HUES6 (cell line): ENCODE results near the gene PMIS2.
A peak's percentile ranks its signal among the peaks of the same experiment; 100 is the strongest.

ENCODE experiments used
- H3K27ac ChIP-seq: 2 replicates; pipeline ENCODE4 v1.7.0; 2013; ENCODE audit warnings: low read depth, mild to moderate bottlenecking, low read length, inconsistent platforms
- H3K27me3 ChIP-seq: 2 replicates; pipeline ENCODE4 v1.6.1; 2013; ENCODE audit warnings: low read length; ENCODE audit not compliant: control insufficient read depth, insufficient read depth
- H3K36me3 ChIP-seq: 2 replicates; pipeline ENCODE4 v1.6.1; 2013; ENCODE audit warnings: low read length; ENCODE audit not compliant: control insufficient read depth, insufficient read depth
- H3K4me1 ChIP-seq: 2 replicates; pipeline ENCODE4 v1.6.1; 2013; ENCODE audit warnings: low read length; ENCODE audit not compliant: control insufficient read depth, insufficient read depth
- H3K4me3 ChIP-seq: 2 replicates; pipeline ENCODE4 v1.5.1; 2013; ENCODE audit warnings: low read depth, low read length
- H3K9ac ChIP-seq: one replicate; pipeline ENCODE4 v1.6.1; 2013; ENCODE audit warnings: mild to moderate bottlenecking, low read length
- H3K9me3 ChIP-seq: 2 replicates; pipeline ENCODE4 v1.6.1; 2013; ENCODE audit warnings: low read depth, low read length; ENCODE audit not compliant: control insufficient read depth, insufficient read depth

The PMIS2 gene

GRCh38 chr19:35585848-35586247 is at the start of gene PMIS2:
Gene PMIS2, plus strand, starts transcription at chr19:35586173. Its CDS starts 87 bp downstream, at chr19:35586260.
- no peaks in the 10 kb centered on the region for H3K9me3 ChIP-seq
- H3K4me1 ChIP-seq, result no peaks in the 10 kb centered on the region
- no peak within 1 kb of the TSS for H3K9ac ChIP-seq
- H3K27ac ChIP-seq, result no peak within 1 kb of the TSS
- peaks cover 26% of the 10 kb centered on the region for H3K27me3 ChIP-seq
- no peak within 1 kb of the TSS for H3K4me3 ChIP-seq
- no peaks in the 10 kb centered on the region for H3K36me3 ChIP-seq

GRCh38 chr19:35539314-35539713 is 46.7 kb upstream of the PMIS2 start:
- Histone ChIP-seq H3K4me1 (peaks cover 17% of the 10 kb centered on the region), H3K4me3 (no peak overlapping the region), H3K9me3 (no peaks in the 10 kb centered on the region), H3K27me3 (no peaks in the 10 kb centered on the region), H3K27ac (no peak overlapping the region), H3K9ac (no peak overlapping the region), H3K36me3 (peaks cover 24% of the 10 kb centered on the region)

- H3K9ac ChIP-seq, result no peak overlapping the region
- H3K27ac ChIP-seq, result no peak overlapping the region
- peaks cover 24% of the 10 kb centered on the region for H3K36me3 ChIP-seq
- H3K4me1 ChIP-seq, result peaks cover 18% of the 10 kb centered on the region
- no peaks in the 10 kb centered on the region for H3K27me3 ChIP-seq
- no peaks in the 10 kb centered on the region for H3K9me3 ChIP-seq
- H3K4me3 ChIP-seq, result no peak overlapping the region
These were observed 46.1 kb upstream of the PMIS2 start for GRCh38 chr19:35539850-35540249.

- no peak overlapping the region for H3K27ac ChIP-seq
- no peaks in the 10 kb centered on the region for H3K9me3 ChIP-seq
- peaks cover 24% of the 10 kb centered on the region for H3K36me3 ChIP-seq
- peaks cover 15% of the 10 kb centered on the region for H3K4me1 ChIP-seq
- H3K27me3 ChIP-seq, result no peaks in the 10 kb centered on the region
- H3K9ac ChIP-seq, result no peak overlapping the region
- H3K4me3 ChIP-seq, result no peak overlapping the region
These were observed 45.5 kb upstream of the PMIS2 start for GRCh38 chr19:35540356-35540927.

GRCh38 chr19:35542209-35542608 is 43.8 kb upstream of the PMIS2 start:
- Histone ChIP-seq H3K4me1 (peaks cover 14% of the 10 kb centered on the region), H3K9ac (no peak overlapping the region), H3K4me3 (no peak overlapping the region), H3K27me3 (no peaks in the 10 kb centered on the region), H3K27ac (no peak overlapping the region), H3K36me3 (peaks cover 30% of the 10 kb centered on the region), H3K9me3 (no peaks in the 10 kb centered on the region)

GRCh38 chr19:35543280-35544109 is 42.5 kb upstream of the PMIS2 start:
- H3K36me3 ChIP-seq, result peaks cover 33% of the 10 kb centered on the region
- H3K4me3 ChIP-seq, result 0 out of 2 replicates have a peak overlapping the region, but pooled peaks have one; percentile 89
- no peak overlapping the region for H3K27ac ChIP-seq
- no peaks in the 10 kb centered on the region for H3K27me3 ChIP-seq
- H3K9ac ChIP-seq, result no peak overlapping the region
- no peaks in the 10 kb centered on the region for H3K9me3 ChIP-seq
- peaks cover 12% of the 10 kb centered on the region for H3K4me1 ChIP-seq

GRCh38 chr19:35544110-35544802 is 41.7 kb upstream of the PMIS2 start:
- Histone ChIP-seq H3K36me3 (peaks cover 33% of the 10 kb centered on the region), H3K4me3 (peak overlapping the region; percentile 89), H3K9ac (peak overlapping the region; percentile 97), H3K4me1 (peaks cover 12% of the 10 kb centered on the region), H3K9me3 (no peaks in the 10 kb centered on the region), H3K27ac (no peak overlapping the region), H3K27me3 (no peaks in the 10 kb centered on the region)

GRCh38 chr19:35545001-35545854 is 40.7 kb upstream of the PMIS2 start, which contains the start of gene TMEM147:
Gene TMEM147, plus strand, starts transcription at chr19:35545626. Its CDS starts 114 bp downstream, at chr19:35545740.
- Histone ChIP-seq H3K9me3 (no peaks in the 10 kb centered on the region), H3K9ac (peak within 1 kb of the TSS; percentile 97), H3K4me3 (peak within 1 kb of the TSS; percentile 89), H3K27ac (peak within 1 kb of the TSS; percentile 93), H3K27me3 (no peaks in the 10 kb centered on the region), H3K4me1 (peaks cover 12% of the 10 kb centered on the region), H3K36me3 (peaks cover 32% of the 10 kb centered on the region)

- peaks cover 12% of the 10 kb centered on the region for H3K4me1 ChIP-seq
- no peaks in the 10 kb centered on the region for H3K27me3 ChIP-seq
- no peaks in the 10 kb centered on the region for H3K9me3 ChIP-seq
- peak overlapping the region; percentile 89 for H3K4me3 ChIP-seq
- peak overlapping the region; percentile 94 for H3K9ac ChIP-seq
- peaks cover 30% of the 10 kb centered on the region for H3K36me3 ChIP-seq
- peak overlapping the region; percentile 93 for H3K27ac ChIP-seq
These were observed 40.1 kb upstream of the PMIS2 start for GRCh38 chr19:35545855-35546381.

- H3K4me1 ChIP-seq, result peaks cover 12% of the 10 kb centered on the region
- H3K4me3 ChIP-seq, result peak overlapping the region; percentile 89
- H3K27ac ChIP-seq, result no peak overlapping the region
- H3K27me3 ChIP-seq, result no peaks in the 10 kb centered on the region
- peak overlapping the region; percentile 94 for H3K9ac ChIP-seq
- H3K36me3 ChIP-seq, result peaks cover 30% of the 10 kb centered on the region
- no peaks in the 10 kb centered on the region for H3K9me3 ChIP-seq
These were observed 39.4 kb upstream of the PMIS2 start for GRCh38 chr19:35546532-35546931.
